ENCODE results near the gene MPV17L2. TPM values are rescaled to one million over a fixed set of nuclear protein-coding genes. Genes with fewer than 3 reads are reported as not detected.

The MPV17L2 gene
- polyA plus RNA-seq, 1 donor from 2014 or later, result 17.7 TPM

DNA sequence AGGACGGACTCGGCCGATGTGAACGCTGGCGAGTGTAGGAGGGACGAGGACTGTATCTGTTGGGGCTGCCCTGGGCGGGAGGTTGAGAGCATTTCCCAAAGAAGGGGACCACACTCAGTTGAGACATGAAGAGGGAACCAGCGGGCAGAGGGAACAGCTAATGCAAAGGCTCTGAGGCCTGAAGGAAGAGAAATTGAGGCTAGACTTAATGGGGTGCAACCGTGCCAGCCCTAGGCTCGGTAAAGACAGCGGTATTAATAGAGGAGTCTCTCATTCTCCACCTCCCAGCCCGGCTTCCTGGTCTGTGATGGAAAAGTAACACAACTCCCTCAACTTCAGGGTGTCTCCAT lies 1.1 kb downstream of the MPV17L2 start:
- no peak for TF ChIP-seq EZH2 (IDR thresholded peaks at IDR 0.05; ENCODE audit: borderline replicate concordance, insufficient read depth, low read length, poor library complexity, severe bottlenecking)
- TF ChIP-seq POLR2AphosphoS5 (IDR thresholded peaks at IDR 0.05), result no peak
- TF ChIP-seq TAF1 (IDR thresholded peaks at IDR 0.05; ENCODE audit: low read depth), result no peak
- no peak for TF ChIP-seq RAD21 (conservative IDR thresholded peaks at IDR 0.05)
- H3K9ac ChIP-seq (ENCODE audit: low read length), result no peak overlapping the region
- H3F3A ChIP-seq (ENCODE audit: insufficient read depth, low read length, poor library complexity, severe bottlenecking), result no peaks in the 10 kb centered on the region
- no peaks in the 10 kb centered on the region for H3K27me3 ChIP-seq (ENCODE audit: insufficient read depth, low read depth, low read length)
- no peaks in the 10 kb centered on the region for H3K9me3 ChIP-seq (ENCODE audit: low read length)
- H2AFZ ChIP-seq (ENCODE audit: low read depth, low read length), result no peak overlapping the region
- no peak overlapping the region for H3K27ac ChIP-seq (ENCODE audit: low read length)
- H3K4me2 ChIP-seq (ENCODE audit: low read length), result peak overlapping the region; percentile 77
- no peaks in the 10 kb centered on the region for H3K79me2 ChIP-seq (replicated peaks; ENCODE audit: insufficient read depth, low read length)
- H3K36me3 ChIP-seq (ENCODE audit: insufficient read depth, low read length), result no peaks in the 10 kb centered on the region
- H4K20me1 ChIP-seq (ENCODE audit: insufficient read depth), result no peaks in the 10 kb centered on the region
- H3K4me3 ChIP-seq (ENCODE audit: low read length), result peak overlapping the region; percentile 93
- no peaks in the 10 kb centered on the region for H3K9me2 ChIP-seq (ENCODE audit: insufficient read depth, low read length)

DNA sequence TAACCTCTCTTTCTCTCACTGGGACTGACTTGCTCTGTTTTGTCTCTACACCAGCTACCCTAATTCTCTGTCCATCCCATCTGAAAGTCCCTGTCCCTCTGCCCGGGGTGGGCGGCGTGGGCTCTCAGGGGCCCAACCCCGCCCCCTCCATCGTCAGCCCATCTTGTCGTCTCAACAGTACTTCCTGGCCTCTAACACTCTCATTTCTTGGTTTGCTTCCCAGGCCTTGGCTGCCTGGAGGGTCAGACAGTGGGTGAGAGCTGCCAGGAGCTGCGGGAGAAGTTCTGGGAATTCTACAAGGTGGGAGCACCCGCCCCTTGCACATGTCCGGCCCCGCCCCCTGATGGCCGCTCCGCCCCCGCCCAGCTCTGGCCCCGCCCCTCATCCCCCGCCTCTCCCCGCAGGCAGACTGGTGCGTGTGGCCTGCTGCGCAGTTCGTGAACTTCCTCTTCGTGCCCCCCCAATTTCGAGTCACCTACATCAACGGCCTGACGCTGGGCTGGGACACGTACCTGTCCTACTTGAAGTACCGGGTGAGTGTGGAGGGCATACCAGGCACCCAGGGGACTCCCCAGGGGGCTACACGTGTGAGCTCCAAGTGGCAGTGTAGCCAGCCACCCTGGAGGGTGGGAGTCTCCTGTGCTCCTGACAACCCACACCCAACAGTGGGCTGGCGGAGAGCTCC lies 1.7 kb downstream of the MPV17L2 start:
- no peaks in the 10 kb centered on the region for H3K9me3 ChIP-seq (ENCODE audit: low read length)
- no peaks in the 10 kb centered on the region for H3K36me3 ChIP-seq (ENCODE audit: insufficient read depth, low read length)
- no peak overlapping the region for H2AFZ ChIP-seq (ENCODE audit: low read depth, low read length)
- no peaks in the 10 kb centered on the region for H3K9me2 ChIP-seq (ENCODE audit: insufficient read depth, low read length)
- TF ChIP-seq POLR2AphosphoS5 (IDR thresholded peaks at IDR 0.05) (peak; percentile 12), EZH2 (IDR thresholded peaks at IDR 0.05; ENCODE audit: borderline replicate concordance, insufficient read depth, low read length, poor library complexity, severe bottlenecking) (no peak)
- H3K27ac ChIP-seq (ENCODE audit: low read length), result no peak overlapping the region
- H3K4me3 ChIP-seq (ENCODE audit: low read length), result peak overlapping the region; percentile 93
- H3K9ac ChIP-seq (ENCODE audit: low read length), result no peak overlapping the region
- no peak overlapping the region for H3K4me2 ChIP-seq (ENCODE audit: low read length)
- no peaks in the 10 kb centered on the region for H4K20me1 ChIP-seq (ENCODE audit: insufficient read depth)
- no peaks in the 10 kb centered on the region for H3K79me2 ChIP-seq (replicated peaks; ENCODE audit: insufficient read depth, low read length)
- H3K27me3 ChIP-seq (ENCODE audit: insufficient read depth, low read depth, low read length), result no peaks in the 10 kb centered on the region
- H3F3A ChIP-seq (ENCODE audit: insufficient read depth, low read length, poor library complexity, severe bottlenecking), result no peaks in the 10 kb centered on the region

DNA sequence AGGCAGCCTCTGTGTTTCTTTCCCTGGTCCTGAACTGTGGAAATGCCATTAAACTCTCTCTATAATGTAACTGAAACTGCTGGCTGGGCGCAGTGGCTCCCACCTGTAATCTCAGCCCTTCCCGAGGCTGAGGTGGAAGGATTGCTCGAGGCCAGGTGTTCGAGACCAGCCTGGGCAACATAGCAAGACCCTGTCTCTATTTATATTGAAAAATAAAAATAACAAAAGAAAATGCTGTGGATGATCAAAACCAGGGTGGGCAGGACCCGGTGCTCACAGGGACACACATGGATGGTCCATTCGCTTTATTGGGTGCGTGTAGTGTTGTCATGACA lies 3.5 kb downstream of the MPV17L2 start:
- H3K9me3 ChIP-seq (ENCODE audit: low read length), result no peaks in the 10 kb centered on the region
- H3K9ac ChIP-seq (ENCODE audit: low read length), result no peak overlapping the region
- no peaks in the 10 kb centered on the region for H3K36me3 ChIP-seq (ENCODE audit: insufficient read depth, low read length)
- H2AFZ ChIP-seq (ENCODE audit: low read depth, low read length), result no peak overlapping the region
- H3K27me3 ChIP-seq (ENCODE audit: insufficient read depth, low read depth, low read length), result no peaks in the 10 kb centered on the region
- no peak overlapping the region for H3K27ac ChIP-seq (ENCODE audit: low read length)
- no peaks in the 10 kb centered on the region for H3F3A ChIP-seq (ENCODE audit: insufficient read depth, low read length, poor library complexity, severe bottlenecking)
- H3K79me2 ChIP-seq (replicated peaks; ENCODE audit: insufficient read depth, low read length), result no peaks in the 10 kb centered on the region
- H3K9me2 ChIP-seq (ENCODE audit: insufficient read depth, low read length), result no peaks in the 10 kb centered on the region
- TF ChIP-seq EP300 (conservative IDR thresholded peaks at IDR 0.05; ENCODE audit: poor library complexity, severe bottlenecking), result no peak
- no peak for TF ChIP-seq TAF1 (IDR thresholded peaks at IDR 0.05; ENCODE audit: low read depth)
- TF ChIP-seq RAD21 (conservative IDR thresholded peaks at IDR 0.05), result no peak
- TF ChIP-seq SMC3 (conservative IDR thresholded peaks at IDR 0.05; ENCODE audit: poor library complexity), result no peak
- TF ChIP-seq POLR2AphosphoS5 (IDR thresholded peaks at IDR 0.05), result no peak
- no peak for TF ChIP-seq EZH2 (IDR thresholded peaks at IDR 0.05; ENCODE audit: borderline replicate concordance, insufficient read depth, low read length, poor library complexity, severe bottlenecking)
- TF ChIP-seq, protein P1, sequence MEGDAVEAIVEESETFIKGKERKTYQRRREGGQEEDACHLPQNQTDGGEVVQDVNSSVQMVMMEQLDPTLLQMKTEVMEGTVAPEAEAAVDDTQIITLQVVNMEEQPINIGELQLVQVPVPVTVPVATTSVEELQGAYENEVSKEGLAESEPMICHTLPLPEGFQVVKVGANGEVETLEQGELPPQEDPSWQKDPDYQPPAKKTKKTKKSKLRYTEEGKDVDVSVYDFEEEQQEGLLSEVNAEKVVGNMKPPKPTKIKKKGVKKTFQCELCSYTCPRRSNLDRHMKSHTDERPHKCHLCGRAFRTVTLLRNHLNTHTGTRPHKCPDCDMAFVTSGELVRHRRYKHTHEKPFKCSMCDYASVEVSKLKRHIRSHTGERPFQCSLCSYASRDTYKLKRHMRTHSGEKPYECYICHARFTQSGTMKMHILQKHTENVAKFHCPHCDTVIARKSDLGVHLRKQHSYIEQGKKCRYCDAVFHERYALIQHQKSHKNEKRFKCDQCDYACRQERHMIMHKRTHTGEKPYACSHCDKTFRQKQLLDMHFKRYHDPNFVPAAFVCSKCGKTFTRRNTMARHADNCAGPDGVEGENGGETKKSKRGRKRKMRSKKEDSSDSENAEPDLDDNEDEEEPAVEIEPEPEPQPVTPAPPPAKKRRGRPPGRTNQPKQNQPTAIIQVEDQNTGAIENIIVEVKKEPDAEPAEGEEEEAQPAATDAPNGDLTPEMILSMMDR (IDR thresholded peaks at IDR 0.05; ENCODE audit: poor library complexity, severe bottlenecking), result no peak
- H3K4me3 ChIP-seq (ENCODE audit: low read length), result no peak overlapping the region
- no peaks in the 10 kb centered on the region for H4K20me1 ChIP-seq (ENCODE audit: insufficient read depth)
- H3K4me2 ChIP-seq (ENCODE audit: low read length), result no peak overlapping the region
